H1 (cell line): ENCODE data around the gene HOXB7. TPM values are rescaled to one million over a fixed set of nuclear protein-coding genes. Genes with fewer than 3 reads are reported as not detected.

Source experiments
- CTCF ChIA-PET: fragments of 300-600 bp; sonication (Branson Sonifier 250); formaldehyde crosslinking; loops from one replicate; lab custom pipeline; 2021; ENCODE audit not compliant: partially characterized antibody; lab: Charles Lee
- POLR2A ChIA-PET: fragments of 300-600 bp; sonication (Branson Sonifier 250); formaldehyde crosslinking; loops from one replicate; lab custom pipeline; 2021; ENCODE audit warnings: inconsistent platforms; ENCODE audit not compliant: partially characterized antibody; lab: Charles Lee
- DNase-seq, 2 experiments: peaks; one replicate each; pipeline versions ENCODE4 v3.0.0 to v3.0.0-alpha.2; 2010 to 2022; ENCODE audit warnings: low spot score in 2 of 2, low read depth in 1 of 2, mixed read lengths in 1 of 2
- FAIRE-seq: peaks from 2 replicates; lab custom pipeline; 2011; peaks lifted over from hg19 to GRCh38; lab: Jason Lieb, UNC
- H2AFZ ChIP-seq: 2 replicates; pipeline ENCODE4 v1.8.1; 2012; ENCODE audit warnings: low read length, inconsistent platforms
- H2AK5ac ChIP-seq: 2 replicates; pipeline ENCODE4 v1.6.1; 2013; ENCODE audit warnings: low read depth, low read length
- H2BK120ac ChIP-seq: replicated peaks from 2 replicates; pipeline ENCODE3; 2013; ENCODE audit warnings: low read depth, low read length, inconsistent platforms
- H2BK12ac ChIP-seq: 2 replicates; pipeline ENCODE4 v1.6.1; 2013; ENCODE audit warnings: low read depth, low read length
- H2BK15ac ChIP-seq: 2 replicates; pipeline ENCODE4 v1.6.1; 2013; ENCODE audit warnings: low read length
- H2BK20ac ChIP-seq: 2 replicates; pipeline ENCODE4 v1.6.1; 2013; ENCODE audit warnings: low read length
- H2BK5ac ChIP-seq: 2 replicates; pipeline ENCODE4 v1.6.1; 2013; ENCODE audit warnings: low read depth, low read length
- H3K14ac ChIP-seq: 2 replicates; pipeline ENCODE4 v1.6.1; 2013; ENCODE audit warnings: inconsistent platforms; ENCODE audit not compliant: insufficient read length
- H3K18ac ChIP-seq: 2 replicates; pipeline ENCODE4 v1.6.1; 2013; ENCODE audit warnings: low read length; ENCODE audit errors: extremely low read depth
- H3K23ac ChIP-seq: 2 replicates; pipeline ENCODE4 v1.6.1; 2013; ENCODE audit warnings: inconsistent platforms; ENCODE audit not compliant: insufficient read length
- H3K23me2 ChIP-seq: 2 replicates; pipeline ENCODE4 v1.6.1; 2013; ENCODE audit warnings: low read depth, low read length
- H3K27ac ChIP-seq: 2 replicates; pipeline ENCODE4 v1.6.1; 2011; ENCODE audit warnings: low read depth, low read length, inconsistent platforms
- H3K27me3 ChIP-seq, 4 experiments: replicated peaks in 1 of 4; 1 replicate in 1 of 4; 2 replicates in 3 of 4; pipeline versions ENCODE4 v1.6.1 to v1.8.1; 2011 to 2013; ENCODE audit warnings: low read length in 3 of 4, mild to moderate bottlenecking in 3 of 4, inconsistent platforms in 2 of 4, mixed read lengths in 2 of 4, moderate library complexity in 1 of 4; ENCODE audit not compliant: control insufficient read depth in 3 of 4, insufficient read depth in 3 of 4; ENCODE audit errors: extremely low read depth in 1 of 4
- H3K36me3 ChIP-seq, 4 experiments: 2 replicates each; pipeline versions ENCODE4 v1.6.1 to v1.8.1; 2011 to 2013; ENCODE audit warnings: mild to moderate bottlenecking in 4 of 4, low read length in 3 of 4, moderate library complexity in 2 of 4, control low read depth in 1 of 4, inconsistent platforms in 1 of 4; ENCODE audit not compliant: insufficient read depth in 4 of 4, control insufficient read depth in 2 of 4
- H3K4ac ChIP-seq: replicated peaks from 2 replicates; pipeline ENCODE3; 2013; ENCODE audit warnings: low read length, low read depth, mixed read lengths, inconsistent platforms; ENCODE audit not compliant: insufficient read length
- H3K4me1 ChIP-seq, 4 experiments: replicated peaks in 1 of 4; 1 replicate in 1 of 4; 2 replicates in 3 of 4; pipeline versions ENCODE4 v1.6.1 to v1.8.1; 2011 to 2013; ENCODE audit warnings: low read length in 3 of 4, inconsistent platforms in 2 of 4, mixed read lengths in 1 of 4; ENCODE audit not compliant: insufficient read depth in 4 of 4, control insufficient read depth in 3 of 4
- H3K4me2 ChIP-seq, 2 experiments: 2 replicates each; pipeline versions ENCODE4 v1.6.1 to v1.8.1; 2011 to 2013; ENCODE audit warnings: low read depth in 2 of 2, low read length in 2 of 2, control low read depth in 1 of 2, inconsistent platforms in 1 of 2, mild to moderate bottlenecking in 1 of 2; ENCODE audit not compliant: insufficient read depth in 1 of 2
- H3K4me3 ChIP-seq, 4 experiments: fragments of 200-600, 300-600 bp in 1 of 4; sonication (generic), shearing (Covaris generic), sonication (Bioruptor Twin) in 1 of 4; 2 replicates each; pipeline versions ENCODE4 v1.5.1 to v1.8.1; 2011 to 2016; ENCODE audit warnings: low read length in 4 of 4, low read depth in 3 of 4, control low read depth in 2 of 4, inconsistent platforms in 2 of 4, mild to moderate bottlenecking in 2 of 4, mixed read lengths in 1 of 4, moderate library complexity in 1 of 4; ENCODE audit not compliant: insufficient read depth in 2 of 4; ENCODE audit errors: extremely low read depth in 1 of 4
- H3K56ac ChIP-seq: replicated peaks from 2 replicates; pipeline ENCODE3; 2013; ENCODE audit warnings: low read depth, mild to moderate bottlenecking, mixed read lengths, low read length, inconsistent platforms; ENCODE audit not compliant: insufficient read length
- H3K79me1 ChIP-seq: 2 replicates; pipeline ENCODE4 v1.6.1; 2013; ENCODE audit warnings: low read depth, low read length, control low read depth
- H3K79me2 ChIP-seq, 2 experiments: 2 replicates each; pipeline versions ENCODE4 v1.6.1 to v1.8.1; 2012 to 2013; ENCODE audit warnings: low read length in 2 of 2, mild to moderate bottlenecking in 2 of 2, inconsistent platforms in 1 of 2; ENCODE audit not compliant: insufficient read depth in 2 of 2, control insufficient read depth in 1 of 2
- H3K9ac ChIP-seq, 4 experiments: replicated peaks in 1 of 4; 1 replicate in 1 of 4; 2 replicates in 3 of 4; pipeline versions ENCODE4 v1.6.1 to v1.8.1; 2011 to 2013; ENCODE audit warnings: low read depth in 3 of 4, low read length in 3 of 4, control low read depth in 2 of 4, mild to moderate bottlenecking in 2 of 4, moderate library complexity in 2 of 4, inconsistent platforms in 1 of 4; ENCODE audit errors: extremely low read depth in 1 of 4
- H3K9me3 ChIP-seq, 2 experiments: 2 replicates each; pipeline versions ENCODE4 v1.6.1 to v1.8.1; 2012 to 2013; ENCODE audit warnings: mild to moderate bottlenecking in 2 of 2, moderate library complexity in 2 of 2, control low read depth in 1 of 2, inconsistent platforms in 1 of 2, low read depth in 1 of 2, low read length in 1 of 2, mixed read lengths in 1 of 2; ENCODE audit not compliant: insufficient read depth in 2 of 2
- H4K20me1 ChIP-seq, 2 experiments: replicated peaks in 1 of 2; 2 replicates each; pipeline versions ENCODE3 to v1.8.1; 2011 to 2013; ENCODE audit warnings: inconsistent platforms in 2 of 2, low read length in 2 of 2, mild to moderate bottlenecking in 1 of 2; ENCODE audit not compliant: insufficient read depth in 2 of 2, control insufficient read depth in 1 of 2
- H4K5ac ChIP-seq: 2 replicates; pipeline ENCODE4 v1.6.1; 2013; ENCODE audit warnings: low read length, low read depth, mixed read lengths, inconsistent platforms; ENCODE audit not compliant: insufficient read length
- H4K8ac ChIP-seq: 2 replicates; pipeline ENCODE4 v1.8.0; 2013; ENCODE audit warnings: mild to moderate bottlenecking, moderate library complexity, low read length, inconsistent platforms; ENCODE audit not compliant: insufficient read depth; ENCODE audit errors: extremely low read depth
- H4K91ac ChIP-seq: replicated peaks from 2 replicates; pipeline ENCODE3; 2013; ENCODE audit warnings: low read length, mixed read lengths, inconsistent platforms; ENCODE audit not compliant: insufficient read length
- ASH2L ChIP-seq: fragments of 200-600, 300-600 bp; sonication (generic); IDR thresholded peaks from one replicate; pipeline ENCODE4 v1.7.1; 2017; ENCODE audit warnings: low read length
- CBX8 ChIP-seq: fragments of 300-800, 300-1000 bp; sonication (generic); IDR thresholded peaks from 2 replicates; pipeline ENCODE4 v1.7.1; 2016; ENCODE audit warnings: low read depth, low read length, borderline replicate concordance
- CTBP2 ChIP-seq: IDR thresholded peaks from 2 replicates; pipeline ENCODE4 v1.7.0; 2011; ENCODE audit warnings: borderline replicate concordance, mild to moderate bottlenecking, moderate library complexity, mixed read lengths, low read length; ENCODE audit not compliant: insufficient read depth, insufficient read length
- NANOG ChIP-seq: IDR thresholded peaks from 2 replicates; pipeline ENCODE4 v1.6.1; 2011; ENCODE audit warnings: low read length, low read depth, mild to moderate bottlenecking, inconsistent platforms; ENCODE audit not compliant: insufficient read depth, poor library complexity, severe bottlenecking
- RXRA ChIP-seq: IDR thresholded peaks from 2 replicates; pipeline ENCODE4 v1.6.1; 2011; ENCODE audit warnings: low read depth, mild to moderate bottlenecking, low read length, moderate library complexity; ENCODE audit not compliant: insufficient read depth
- SIRT6 ChIP-seq: IDR thresholded peaks from one replicate; pipeline ENCODE4 v1.7.1; 2012; ENCODE audit warnings: low read length, inconsistent platforms
- SP2 ChIP-seq: IDR thresholded peaks from 2 replicates; pipeline ENCODE4 v1.6.1; 2012; ENCODE audit warnings: mild to moderate bottlenecking, low read length, inconsistent platforms
- SP4 ChIP-seq: IDR thresholded peaks from 2 replicates; pipeline ENCODE4 v1.6.1; 2012; ENCODE audit warnings: low read length, inconsistent platforms
- WGBS, 2 experiments: shearing (Covaris generic) in 1 of 2; methylation state at CpG; one replicate each; pipeline versions ENCODE4 v1.1.6 to v1.1.7; 2013 to 2015; ENCODE audit warnings: low lambda C conversion rate in 2 of 2, mixed read lengths in 2 of 2, inconsistent platforms in 1 of 2, low coverage in 1 of 2, missing lambda C conversion rate in 1 of 2; ENCODE audit not compliant: insufficient replicate concordance in 2 of 2, insufficient coverage in 1 of 2, insufficient read length in 1 of 2; ENCODE audit errors: extremely low coverage in 1 of 2, missing lambda C conversion rate in 1 of 2; 5-methylcytosine and 5-hydroxymethylcytosine counted together
- polyA plus RNA-seq, 7 experiments: library from polyadenylated mRNA; depleted of rRNA in 3 of 7; stranded (reverse) in 5 of 7; unstranded in 2 of 7; fragments of >200 nt in 5 of 7; fragments of 200-250 nt in 2 of 7; gene quantifications; 1 replicate in 5 of 7; 2 replicates in 1 of 7; 4 replicates in 1 of 7; pipeline versions ENCODE4 v1.2.1 to v1.2.3, GENCODE V29; 2011 to 2013; ENCODE audit warnings: missing spikeins in 2 of 7, mixed read lengths in 2 of 7
- total RNA-seq: library from RNA; stranded (reverse); fragmentation: NEBNext Ultra II Directional; extraction: Animal tissue kit (Norgen Biotek cat#: 25700); gene quantifications from 2 replicates; pipeline ENCODE4 v1.2.1, GENCODE V29; 2021
- TF ChIP-seq, protein P1 (sequence below): IDR thresholded peaks from 2 replicates; pipeline ENCODE4 v1.6.1; 2012; ENCODE audit warnings: inconsistent platforms
- TF ChIP-seq, protein P2 (sequence below): IDR thresholded peaks from 2 replicates; pipeline ENCODE4 v1.6.1; 2012; ENCODE audit warnings: low read length, inconsistent platforms

The HOXB7 gene
- total and polyA plus RNA-seq, 2 of the 8 experiments (the other 6 are each of a cell fraction or from before 2014, with no cell fraction given) = not detected

DNA sequence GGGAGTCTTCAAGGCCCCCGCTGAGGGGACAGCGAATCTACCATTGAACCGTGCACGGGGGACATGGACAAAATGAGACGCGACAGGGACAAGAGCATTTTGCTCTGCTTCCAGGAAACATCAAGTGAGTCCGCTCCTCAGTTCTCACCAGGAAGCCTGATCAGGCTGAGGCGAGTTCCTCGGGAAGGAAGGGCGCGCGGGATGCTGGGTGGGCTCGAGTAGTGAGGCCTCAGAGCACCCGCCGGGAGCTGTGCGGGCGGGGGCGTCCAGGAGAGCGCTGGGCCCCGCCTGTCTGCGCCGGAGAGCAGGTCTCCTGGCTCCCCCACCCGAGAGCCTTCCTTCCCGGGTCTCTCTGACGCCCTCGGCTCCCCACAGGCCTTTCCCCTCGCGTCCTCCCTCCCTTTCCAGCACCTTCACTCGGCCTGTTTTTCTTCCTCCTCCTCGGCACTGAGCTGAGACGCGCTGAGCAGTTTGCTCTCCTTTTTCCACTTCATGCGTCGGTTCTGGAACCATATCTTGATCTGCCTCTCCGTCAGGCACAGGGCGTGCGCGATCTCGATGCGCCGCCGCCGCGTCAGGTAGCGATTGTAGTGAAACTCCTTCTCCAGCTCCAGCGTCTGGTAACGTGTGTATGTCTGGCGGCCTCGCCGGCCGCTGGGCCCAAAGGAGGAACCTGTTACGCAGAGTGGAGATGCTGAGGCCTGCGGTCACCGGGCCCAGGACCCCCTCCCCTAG, 14.7 kb downstream of the HOXB7 start:
- Histone ChIP-seq H2BK5ac (no peak overlapping the region), H3K4me3 (no peak overlapping the region; a peak in 1 of 8 replicates), H3K4me2 (peak overlapping the region; percentile 19 to 21; a peak in 2 of 4 replicates), H3K4ac (no peak overlapping the region), H3K9ac (no peak overlapping the region), H3K4me1 (peaks cover 0 to 12% (median 4%) of the 10 kb centered on the region in 4 experiments; a peak in 5 of 7 replicates), H3K18ac (no peak overlapping the region; the same call in 1 of the 2 replicates), H4K91ac (no peak overlapping the region), H4K20me1 (peaks cover 38 to 53% of the 10 kb centered on the region in 2 experiments), H3K56ac (no peak overlapping the region), H2BK15ac (no peak overlapping the region), H3K36me3 (no peaks in the 10 kb centered on the region; a peak in 1 of 8 replicates), H4K8ac (no peak overlapping the region; the same call in 1 of the 2 replicates), H2AK5ac (0 out of 2 replicates have a peak overlapping the region, but pooled peaks have one; percentile 6), H3K79me2 (no peaks in the 10 kb centered on the region), H3K9me3 (no peaks in the 10 kb centered on the region; a peak in 1 of 4 replicates), H4K5ac (no peak overlapping the region), H3K23me2 (no peaks in the 10 kb centered on the region; the same call in 1 of the 2 replicates), H2BK20ac (0 out of 2 replicates have a peak overlapping the region, but pooled peaks have one; percentile 34), H3K27ac (no peak overlapping the region), H3K27me3 (peaks cover 96 to 100% (median 99%) of the 10 kb centered on the region in 4 experiments), H3K14ac (no peak overlapping the region), H2BK120ac (no peak overlapping the region), H2AFZ (no peak overlapping the region), H3K79me1 (no peaks in the 10 kb centered on the region), H3K23ac (no peak overlapping the region), H2BK12ac (peak overlapping the region; percentile 88; the same call in 1 of the 2 replicates)
- ChIA-PET POLR2A (no interaction called here), CTCF (interaction anchor here (0.6 to 7.0 kb wide), 8 partner anchors 9 to 288 kb away, joined by 3 to 53 read pairs (median 6); no protein-coding TSS in a partner anchor)
- FAIRE-seq = no peak
- 9% methylated on average over 49 of the region's 54 CpGs; no CpG with 5 or more reads in 1 of the 2 experiments for WGBS, 2 experiments
- no peak for DNase-seq
- TF ChIP-seq SP4 (no peak), SIRT6 (no peak), RXRA (no peak), SP2 (no peak), CBX8 (0 out of 2 replicates have a peak, but pooled peaks have one; percentile 67), ASH2L (no peak), CTBP2 (no peak), NANOG (no peak)
- TF ChIP-seq, protein P1, sequence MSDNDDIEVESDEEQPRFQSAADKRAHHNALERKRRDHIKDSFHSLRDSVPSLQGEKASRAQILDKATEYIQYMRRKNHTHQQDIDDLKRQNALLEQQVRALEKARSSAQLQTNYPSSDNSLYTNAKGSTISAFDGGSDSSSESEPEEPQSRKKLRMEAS = no peak
- TF ChIP-seq, protein P2, sequence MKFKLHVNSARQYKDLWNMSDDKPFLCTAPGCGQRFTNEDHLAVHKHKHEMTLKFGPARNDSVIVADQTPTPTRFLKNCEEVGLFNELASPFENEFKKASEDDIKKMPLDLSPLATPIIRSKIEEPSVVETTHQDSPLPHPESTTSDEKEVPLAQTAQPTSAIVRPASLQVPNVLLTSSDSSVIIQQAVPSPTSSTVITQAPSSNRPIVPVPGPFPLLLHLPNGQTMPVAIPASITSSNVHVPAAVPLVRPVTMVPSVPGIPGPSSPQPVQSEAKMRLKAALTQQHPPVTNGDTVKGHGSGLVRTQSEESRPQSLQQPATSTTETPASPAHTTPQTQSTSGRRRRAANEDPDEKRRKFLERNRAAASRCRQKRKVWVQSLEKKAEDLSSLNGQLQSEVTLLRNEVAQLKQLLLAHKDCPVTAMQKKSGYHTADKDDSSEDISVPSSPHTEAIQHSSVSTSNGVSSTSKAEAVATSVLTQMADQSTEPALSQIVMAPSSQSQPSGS = no peak
